NCI-H460 (cell line): ENCODE measurements around the gene GPR39. TPM values are rescaled to one million over a fixed set of nuclear protein-coding genes. Genes with fewer than 3 reads are reported as not detected.

Experiments used
- DNase-seq: peaks from one replicate; pipeline ENCODE4 v3.0.0-alpha.2; 2016; ENCODE audit warnings: low read depth; ENCODE audit errors: extremely low read depth
- total RNA-seq: library from RNA; depleted of rRNA; stranded (reverse); fragments of >200 nt; shearing (Covaris generic); gene quantifications from 2 replicates; pipeline ENCODE4 v1.2.3, GENCODE V29; 2014

GPR39 gene
- total RNA-seq, 1 experiment from 2014 or later, result 0.42 TPM

- no peak for DNase-seq
Measured at GRCh38 chr2:132623096-132623839, 206.7 kb downstream of the GPR39 start.

DNA sequence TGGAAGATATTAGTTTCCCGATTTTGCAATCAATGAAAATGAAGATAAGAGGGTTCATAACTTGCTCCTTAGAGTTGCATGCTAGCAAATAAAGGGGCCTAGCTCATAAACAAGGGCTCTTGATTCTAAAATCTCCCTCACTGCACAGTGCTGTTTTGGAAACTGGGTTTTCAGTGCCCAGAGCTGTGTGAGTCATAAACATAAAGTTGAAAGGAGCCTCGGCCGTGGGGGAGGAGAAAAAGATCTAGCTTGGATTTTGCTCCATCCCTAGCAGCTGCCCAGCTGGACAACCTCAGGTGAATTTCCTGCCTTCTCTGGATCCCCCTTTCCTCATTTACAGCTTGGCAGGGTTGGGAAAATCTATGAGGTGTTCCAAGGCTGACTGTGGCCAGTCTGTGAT, 210.9 kb downstream of the GPR39 start:
- DNase-seq, result no peak

GRCh38 chr2:132632000-132632649, 215.5 kb downstream of the GPR39 start:
- DNase-seq, result no peak

DNA sequence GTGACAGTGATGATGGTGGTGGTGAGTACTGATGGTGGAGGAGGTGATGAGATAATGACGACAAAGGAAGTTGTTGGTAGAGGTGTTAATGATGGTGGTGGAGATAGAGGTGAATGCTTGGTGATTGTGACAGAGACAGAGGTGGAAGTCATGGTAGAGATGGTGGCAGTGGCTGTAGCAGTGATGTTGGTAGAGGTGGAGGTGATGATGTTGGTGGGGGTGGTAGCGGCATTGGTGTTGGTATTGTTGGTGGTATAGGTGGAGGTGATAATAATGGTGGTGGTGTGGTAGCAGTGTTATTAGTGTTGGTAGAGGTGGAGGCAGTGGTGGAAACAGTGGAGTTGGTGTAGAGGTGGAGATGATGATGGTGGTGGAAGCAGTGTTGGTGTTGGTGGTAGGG, 217.0 kb downstream of the GPR39 start:
- DNase-seq, result no peak

DNA sequence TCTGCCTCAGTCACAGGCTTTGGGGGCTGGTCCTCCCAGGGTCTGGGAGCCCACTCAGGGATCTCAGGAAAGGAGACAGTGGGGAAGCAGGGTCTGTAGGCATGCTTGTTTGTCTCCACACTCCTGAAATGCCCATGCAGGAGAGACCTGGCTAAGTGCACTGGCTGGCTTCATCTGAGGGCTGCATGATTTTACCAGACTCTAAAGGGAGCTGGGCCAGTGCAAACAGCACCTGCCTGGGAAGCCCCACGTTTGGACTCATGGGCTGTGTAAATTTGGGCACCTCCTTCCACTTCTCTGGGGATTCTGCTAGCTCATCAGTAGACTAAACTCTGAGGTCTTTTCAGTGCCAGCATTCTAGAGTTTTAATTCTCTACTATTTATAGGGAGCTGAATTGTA, 219.7 kb downstream of the GPR39 start:
- DNase-seq, result no peak

DNA sequence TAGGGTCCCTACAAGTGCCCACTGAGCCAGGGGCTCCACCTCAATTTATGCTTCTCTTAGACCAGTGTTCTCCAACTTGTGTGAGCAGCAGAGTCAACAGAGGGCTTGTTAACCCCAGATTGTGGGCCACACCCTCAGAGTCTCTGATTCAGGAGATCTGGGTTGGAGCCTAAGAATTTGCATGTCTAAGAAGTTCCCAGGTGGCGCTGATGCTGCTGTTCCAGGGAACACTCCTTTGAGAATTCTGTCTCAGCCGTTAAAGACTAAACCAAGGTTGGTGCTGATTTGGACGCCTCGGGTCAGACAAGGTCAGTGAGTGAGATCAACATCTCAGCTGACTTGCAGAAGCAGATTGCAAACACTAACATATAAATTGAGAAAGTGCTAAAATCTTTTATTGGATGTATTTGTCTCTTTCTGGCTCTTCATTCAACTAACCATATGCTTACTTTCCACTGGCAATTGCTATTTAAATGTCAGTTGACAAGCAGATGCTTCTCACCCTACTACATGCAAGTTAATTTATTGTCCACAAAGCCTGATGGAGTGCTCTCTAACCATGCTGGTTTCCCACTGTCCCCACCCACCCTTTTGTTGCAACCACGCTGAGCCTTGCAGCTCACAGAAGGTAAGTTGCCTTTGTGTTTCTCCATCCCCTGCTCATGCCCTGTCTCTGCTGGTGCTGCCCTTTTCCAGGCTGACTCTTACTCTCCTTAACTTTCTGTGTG, 221.9 kb downstream of the GPR39 start:
- DNase-seq, result no peak

DNA sequence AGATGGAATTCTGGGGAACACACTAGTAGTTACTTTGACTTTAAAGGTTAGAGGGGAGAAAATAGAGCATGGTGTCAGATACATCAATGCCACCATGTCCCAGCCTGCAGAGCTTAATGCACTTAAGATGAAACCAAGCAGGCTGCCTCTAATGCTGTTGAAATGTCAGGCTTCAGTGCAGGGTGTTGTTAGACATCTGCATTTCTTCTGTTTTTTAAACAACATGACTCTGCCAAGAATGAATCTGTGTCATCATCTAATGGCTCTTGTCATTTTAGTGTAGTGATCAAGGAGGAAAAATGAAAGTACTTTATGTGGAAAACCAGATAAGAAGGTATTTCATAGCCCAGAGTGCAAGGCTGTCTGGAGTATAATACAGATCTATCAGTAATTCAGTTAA, 223.5 kb downstream of the GPR39 start:
- no peak for DNase-seq

DNA sequence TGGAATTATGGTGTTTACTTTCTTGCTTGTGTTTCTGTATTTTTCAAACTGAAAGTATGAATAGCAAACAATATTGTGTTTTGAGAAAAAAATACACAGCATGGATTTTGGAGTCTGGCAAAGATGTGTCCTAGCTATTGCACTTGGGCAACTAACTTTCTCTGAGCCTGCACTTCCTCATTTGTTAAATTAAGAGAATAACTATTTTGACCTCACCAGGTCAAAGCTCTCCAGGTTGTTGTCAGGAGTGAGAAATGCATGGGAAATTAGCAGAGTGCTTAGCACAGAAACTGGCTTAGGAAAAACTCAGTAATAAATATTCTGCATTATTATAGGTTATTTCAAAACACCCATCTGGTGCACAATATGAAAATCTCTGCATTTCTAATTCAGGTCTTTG, 225.2 kb downstream of the GPR39 start:
- DNase-seq, result no peak

GRCh38 chr2:132642415-132642814, 225.8 kb downstream of the GPR39 start:
- DNase-seq, result no peak

- no peak for DNase-seq
Measured at GRCh38 chr2:132645176-132645575, 228.6 kb downstream of the GPR39 start.

DNA sequence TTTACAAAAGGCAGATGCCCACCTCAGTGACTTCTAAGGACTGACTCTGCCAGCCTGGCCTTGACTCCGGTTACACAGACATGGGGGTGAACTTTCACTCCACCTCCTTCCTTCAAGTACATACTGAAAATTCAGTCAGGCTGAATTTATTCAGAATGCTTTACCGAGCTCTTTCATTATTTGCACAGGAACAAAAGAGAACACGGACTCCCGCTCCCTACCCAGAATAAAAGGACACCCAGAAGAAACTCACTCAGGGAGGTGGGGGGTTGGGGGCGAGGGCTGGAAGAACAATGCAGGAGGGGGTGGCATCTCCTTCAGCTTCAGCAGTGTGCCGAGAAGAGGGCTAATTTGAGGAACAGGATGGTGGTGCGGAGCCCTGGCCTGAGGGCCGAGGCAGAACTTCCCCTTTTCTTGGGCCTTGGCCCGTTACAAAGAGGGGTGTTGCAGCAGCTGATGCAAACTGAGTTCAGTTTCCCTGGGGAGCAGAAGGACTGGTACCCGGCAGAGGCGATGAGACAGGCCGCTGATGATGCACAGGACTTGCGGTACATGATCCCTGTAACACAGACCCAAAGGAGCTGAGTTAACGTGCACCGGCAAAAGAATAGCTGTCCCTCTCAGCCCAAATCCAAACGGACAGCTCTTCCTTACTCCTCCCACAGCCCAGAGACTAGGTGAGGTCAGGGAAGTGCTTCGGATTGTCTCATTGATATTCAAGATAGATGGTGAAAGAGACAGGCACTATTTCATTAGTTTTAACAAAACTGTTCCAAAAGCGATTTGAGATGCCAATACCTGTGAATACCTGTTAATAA, 229.3 kb downstream of the GPR39 start:
- no peak for DNase-seq

GRCh38 chr2:132646540-132647108, 230.0 kb downstream of the GPR39 start:
- no peak for DNase-seq

DNA sequence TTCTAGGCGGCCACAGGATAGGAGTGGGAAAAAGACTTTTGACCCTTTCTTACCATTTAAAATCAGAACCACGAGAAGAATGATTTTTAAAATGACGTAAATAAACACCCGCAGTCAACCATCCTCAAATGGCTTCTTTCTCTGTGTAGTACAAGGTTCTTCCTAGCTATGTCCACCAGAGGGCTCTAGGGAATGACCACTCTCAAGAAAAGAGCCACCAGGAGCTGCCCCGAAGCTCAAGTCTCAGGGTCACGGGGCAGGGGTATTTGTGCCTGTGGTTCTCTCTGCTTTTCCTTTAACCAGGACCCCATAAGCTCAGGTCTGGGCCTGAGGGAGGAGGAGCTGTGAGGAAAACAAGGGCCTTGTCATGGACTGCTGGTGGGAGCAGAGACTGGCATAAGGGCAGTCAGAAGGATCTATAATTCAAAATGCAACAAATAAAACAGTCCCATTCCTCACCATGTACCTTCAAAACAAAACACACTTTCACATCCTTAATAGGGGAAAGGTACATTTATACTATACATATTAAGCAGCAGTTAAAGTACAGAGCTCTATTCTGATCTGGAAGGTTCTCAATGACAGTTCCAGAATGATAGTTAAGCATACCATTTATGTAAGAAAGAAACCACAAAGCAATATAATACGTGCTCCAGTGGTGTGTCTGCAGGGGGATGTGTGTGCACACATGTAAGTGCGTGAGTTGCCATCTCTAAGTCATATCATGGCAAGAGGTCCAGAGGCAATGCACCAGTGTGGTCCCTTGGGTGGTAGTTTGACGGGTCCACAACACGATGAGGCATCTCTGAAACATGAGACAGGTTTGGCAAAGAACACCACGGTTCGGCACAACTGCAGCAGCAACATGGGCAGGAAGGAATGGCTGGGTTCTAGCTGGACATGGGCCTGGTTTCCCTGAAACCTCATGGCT, 234.8 kb downstream of the GPR39 start:
- DNase-seq, result peak; percentile 73

DNA sequence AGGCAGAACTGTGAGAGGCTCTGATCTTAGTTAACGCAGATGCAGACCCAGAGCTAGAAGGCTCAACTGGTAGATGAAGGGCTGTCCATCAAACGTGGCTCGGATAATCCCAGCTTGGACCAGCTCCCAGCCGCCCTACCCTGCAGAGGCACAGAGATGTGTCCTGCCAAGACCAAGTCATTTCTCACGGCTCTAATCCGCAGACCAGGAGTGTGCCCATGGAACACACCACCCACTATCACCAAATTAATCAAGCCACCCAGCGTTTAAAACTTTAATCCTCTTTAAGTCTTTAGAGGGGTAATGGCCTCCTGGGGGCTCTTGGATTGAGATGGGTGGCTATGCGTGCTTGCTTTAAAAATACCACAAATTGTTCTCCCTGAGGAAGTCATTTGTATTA, 235.9 kb downstream of the GPR39 start:
- DNase-seq, result no peak

- DNase-seq, result no peak
Measured at GRCh38 chr2:132654335-132654734, 237.7 kb downstream of the GPR39 start.

DNA sequence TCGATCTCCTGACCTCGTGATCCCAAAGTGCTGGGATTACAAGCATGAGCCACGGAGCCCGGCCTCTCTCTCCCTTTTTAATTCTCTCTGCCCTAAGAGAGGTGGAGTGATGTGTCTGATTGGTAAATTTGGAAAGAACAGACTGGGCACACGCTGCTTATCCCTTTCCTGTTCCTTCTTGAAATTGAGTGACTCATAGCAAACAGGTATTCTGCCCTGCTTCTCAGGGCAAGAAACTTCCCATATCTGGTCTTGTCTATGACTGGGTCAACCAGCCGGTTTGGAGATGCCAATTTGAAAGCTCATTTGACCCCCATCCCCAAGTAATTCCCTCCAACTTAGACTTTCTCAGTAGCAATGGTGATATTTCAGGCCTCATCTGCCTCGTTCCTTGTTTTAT, 238.4 kb downstream of the GPR39 start:
- DNase-seq, result no peak

DNA sequence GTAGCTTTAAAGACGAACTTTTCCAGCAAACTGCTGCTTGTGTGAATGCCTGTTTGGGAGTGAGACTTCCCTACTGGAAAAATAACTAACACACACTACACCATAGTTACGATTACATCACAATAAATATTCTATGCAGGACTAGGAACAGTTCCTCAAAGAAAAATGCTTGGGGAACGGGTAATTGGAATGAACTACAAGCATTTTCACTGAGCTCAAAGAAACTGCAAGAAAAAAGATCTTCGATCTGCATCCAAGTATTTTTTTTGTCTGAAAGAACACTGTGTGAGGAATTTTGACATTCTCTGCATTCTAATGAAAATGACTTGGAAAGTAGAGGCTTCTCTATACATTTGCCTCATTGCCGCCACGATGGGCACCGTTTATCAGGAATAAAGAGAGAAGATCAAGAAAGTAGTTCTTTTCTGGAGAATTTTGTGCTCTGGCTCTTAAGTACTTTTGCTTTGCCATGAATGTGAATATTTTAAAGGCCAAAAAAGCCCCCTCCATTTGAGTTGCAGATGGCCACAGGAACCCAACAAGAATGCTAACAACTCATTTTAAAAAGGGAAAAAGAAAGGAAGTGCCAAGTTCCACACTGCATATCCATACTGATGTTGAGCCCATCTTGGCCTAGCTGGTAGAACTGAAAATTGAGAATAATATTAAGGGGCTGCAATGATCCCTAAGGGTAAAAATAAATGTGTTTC, 239.8 kb downstream of the GPR39 start:
- no peak for DNase-seq

- no peak for DNase-seq
Measured at GRCh38 chr2:132659331-132659730, 242.7 kb downstream of the GPR39 start.

GRCh38 chr2:132662732-132663131, 246.1 kb downstream of the GPR39 start:
- no peak for DNase-seq
